Measurements from ENCODE around the gene GLYR1. TPM values are rescaled to one million over a fixed set of nuclear protein-coding genes. Genes with fewer than 3 reads are reported as not detected.
A peak's percentile ranks its signal among the peaks of the same experiment; 100 is the strongest.

GLYR1 gene
- total and polyA plus RNA-seq, 9 of the 15 experiments (the other 6 are each of a cell fraction or from before 2014, with no cell fraction given): 6.7 to 99.2 (median 60.2) TPM

DNA sequence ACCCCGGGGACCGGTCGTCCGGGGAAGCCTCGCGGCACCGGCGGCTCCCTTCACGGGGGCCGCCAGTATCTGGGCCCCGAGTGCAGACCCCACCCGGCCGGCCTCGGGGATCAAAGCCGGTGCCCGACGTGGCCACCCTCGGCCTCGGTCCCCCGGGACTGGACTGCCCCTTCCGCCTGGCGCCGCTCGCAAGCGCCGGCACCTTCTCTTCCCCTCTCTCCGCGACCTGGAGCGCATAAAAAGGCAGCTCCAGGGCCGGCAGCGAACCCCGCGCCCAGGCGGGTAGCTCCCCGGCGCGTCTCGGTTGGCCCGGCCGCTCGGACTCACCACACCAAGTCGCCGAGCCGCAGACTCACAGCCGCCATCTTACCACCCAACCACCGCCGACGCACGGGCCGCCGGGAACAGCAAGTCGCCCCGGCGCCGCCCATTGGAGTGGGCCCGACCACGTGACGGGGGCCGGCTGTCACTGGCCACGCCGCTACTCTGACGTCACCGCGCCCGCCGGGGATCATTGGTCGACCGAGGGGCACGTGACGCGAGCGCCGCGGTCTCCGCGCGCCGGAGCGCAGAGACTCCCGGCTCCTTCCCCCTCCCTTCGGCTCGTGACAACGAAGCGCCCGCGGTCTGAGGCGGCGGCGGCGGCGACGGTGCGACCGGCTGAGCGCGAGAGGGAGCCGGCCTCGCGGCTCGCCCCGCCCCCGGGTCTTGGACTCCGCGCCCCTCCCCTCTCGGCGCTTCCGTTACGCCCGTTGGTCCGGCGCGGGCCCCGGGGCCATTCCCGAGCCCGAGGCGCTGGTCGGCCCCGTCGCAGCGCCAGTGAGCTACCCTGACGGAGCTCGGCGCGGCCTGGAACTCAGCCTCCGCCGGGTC, at the start of gene GLYR1, which contains the start of gene UBN1 (continued):
- TF ChIP-seq, protein P1, sequence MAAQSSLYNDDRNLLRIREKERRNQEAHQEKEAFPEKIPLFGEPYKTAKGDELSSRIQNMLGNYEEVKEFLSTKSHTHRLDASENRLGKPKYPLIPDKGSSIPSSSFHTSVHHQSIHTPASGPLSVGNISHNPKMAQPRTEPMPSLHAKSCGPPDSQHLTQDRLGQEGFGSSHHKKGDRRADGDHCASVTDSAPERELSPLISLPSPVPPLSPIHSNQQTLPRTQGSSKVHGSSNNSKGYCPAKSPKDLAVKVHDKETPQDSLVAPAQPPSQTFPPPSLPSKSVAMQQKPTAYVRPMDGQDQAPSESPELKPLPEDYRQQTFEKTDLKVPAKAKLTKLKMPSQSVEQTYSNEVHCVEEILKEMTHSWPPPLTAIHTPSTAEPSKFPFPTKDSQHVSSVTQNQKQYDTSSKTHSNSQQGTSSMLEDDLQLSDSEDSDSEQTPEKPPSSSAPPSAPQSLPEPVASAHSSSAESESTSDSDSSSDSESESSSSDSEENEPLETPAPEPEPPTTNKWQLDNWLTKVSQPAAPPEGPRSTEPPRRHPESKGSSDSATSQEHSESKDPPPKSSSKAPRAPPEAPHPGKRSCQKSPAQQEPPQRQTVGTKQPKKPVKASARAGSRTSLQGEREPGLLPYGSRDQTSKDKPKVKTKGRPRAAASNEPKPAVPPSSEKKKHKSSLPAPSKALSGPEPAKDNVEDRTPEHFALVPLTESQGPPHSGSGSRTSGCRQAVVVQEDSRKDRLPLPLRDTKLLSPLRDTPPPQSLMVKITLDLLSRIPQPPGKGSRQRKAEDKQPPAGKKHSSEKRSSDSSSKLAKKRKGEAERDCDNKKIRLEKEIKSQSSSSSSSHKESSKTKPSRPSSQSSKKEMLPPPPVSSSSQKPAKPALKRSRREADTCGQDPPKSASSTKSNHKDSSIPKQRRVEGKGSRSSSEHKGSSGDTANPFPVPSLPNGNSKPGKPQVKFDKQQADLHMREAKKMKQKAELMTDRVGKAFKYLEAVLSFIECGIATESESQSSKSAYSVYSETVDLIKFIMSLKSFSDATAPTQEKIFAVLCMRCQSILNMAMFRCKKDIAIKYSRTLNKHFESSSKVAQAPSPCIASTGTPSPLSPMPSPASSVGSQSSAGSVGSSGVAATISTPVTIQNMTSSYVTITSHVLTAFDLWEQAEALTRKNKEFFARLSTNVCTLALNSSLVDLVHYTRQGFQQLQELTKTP (IDR thresholded peaks at IDR 0.05; ENCODE audit: low read depth in 1 of 2, partially characterized antibody in 2 of 2): no peak
- TF ChIP-seq, protein P2, sequence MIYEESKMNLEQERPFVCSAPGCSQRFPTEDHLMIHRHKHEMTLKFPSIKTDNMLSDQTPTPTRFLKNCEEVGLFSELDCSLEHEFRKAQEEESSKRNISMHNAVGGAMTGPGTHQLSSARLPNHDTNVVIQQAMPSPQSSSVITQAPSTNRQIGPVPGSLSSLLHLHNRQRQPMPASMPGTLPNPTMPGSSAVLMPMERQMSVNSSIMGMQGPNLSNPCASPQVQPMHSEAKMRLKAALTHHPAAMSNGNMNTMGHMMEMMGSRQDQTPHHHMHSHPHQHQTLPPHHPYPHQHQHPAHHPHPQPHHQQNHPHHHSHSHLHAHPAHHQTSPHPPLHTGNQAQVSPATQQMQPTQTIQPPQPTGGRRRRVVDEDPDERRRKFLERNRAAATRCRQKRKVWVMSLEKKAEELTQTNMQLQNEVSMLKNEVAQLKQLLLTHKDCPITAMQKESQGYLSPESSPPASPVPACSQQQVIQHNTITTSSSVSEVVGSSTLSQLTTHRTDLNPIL (CRISPR knock-in tag; IDR thresholded peaks at IDR 0.05): no peak
- TF ChIP-seq, protein P3, sequence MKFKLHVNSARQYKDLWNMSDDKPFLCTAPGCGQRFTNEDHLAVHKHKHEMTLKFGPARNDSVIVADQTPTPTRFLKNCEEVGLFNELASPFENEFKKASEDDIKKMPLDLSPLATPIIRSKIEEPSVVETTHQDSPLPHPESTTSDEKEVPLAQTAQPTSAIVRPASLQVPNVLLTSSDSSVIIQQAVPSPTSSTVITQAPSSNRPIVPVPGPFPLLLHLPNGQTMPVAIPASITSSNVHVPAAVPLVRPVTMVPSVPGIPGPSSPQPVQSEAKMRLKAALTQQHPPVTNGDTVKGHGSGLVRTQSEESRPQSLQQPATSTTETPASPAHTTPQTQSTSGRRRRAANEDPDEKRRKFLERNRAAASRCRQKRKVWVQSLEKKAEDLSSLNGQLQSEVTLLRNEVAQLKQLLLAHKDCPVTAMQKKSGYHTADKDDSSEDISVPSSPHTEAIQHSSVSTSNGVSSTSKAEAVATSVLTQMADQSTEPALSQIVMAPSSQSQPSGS (CRISPR knock-in tag; IDR thresholded peaks at IDR 0.05): peak; percentile 72; the same call in 1 of the 2 replicates
- TF ChIP-seq, protein P4, sequence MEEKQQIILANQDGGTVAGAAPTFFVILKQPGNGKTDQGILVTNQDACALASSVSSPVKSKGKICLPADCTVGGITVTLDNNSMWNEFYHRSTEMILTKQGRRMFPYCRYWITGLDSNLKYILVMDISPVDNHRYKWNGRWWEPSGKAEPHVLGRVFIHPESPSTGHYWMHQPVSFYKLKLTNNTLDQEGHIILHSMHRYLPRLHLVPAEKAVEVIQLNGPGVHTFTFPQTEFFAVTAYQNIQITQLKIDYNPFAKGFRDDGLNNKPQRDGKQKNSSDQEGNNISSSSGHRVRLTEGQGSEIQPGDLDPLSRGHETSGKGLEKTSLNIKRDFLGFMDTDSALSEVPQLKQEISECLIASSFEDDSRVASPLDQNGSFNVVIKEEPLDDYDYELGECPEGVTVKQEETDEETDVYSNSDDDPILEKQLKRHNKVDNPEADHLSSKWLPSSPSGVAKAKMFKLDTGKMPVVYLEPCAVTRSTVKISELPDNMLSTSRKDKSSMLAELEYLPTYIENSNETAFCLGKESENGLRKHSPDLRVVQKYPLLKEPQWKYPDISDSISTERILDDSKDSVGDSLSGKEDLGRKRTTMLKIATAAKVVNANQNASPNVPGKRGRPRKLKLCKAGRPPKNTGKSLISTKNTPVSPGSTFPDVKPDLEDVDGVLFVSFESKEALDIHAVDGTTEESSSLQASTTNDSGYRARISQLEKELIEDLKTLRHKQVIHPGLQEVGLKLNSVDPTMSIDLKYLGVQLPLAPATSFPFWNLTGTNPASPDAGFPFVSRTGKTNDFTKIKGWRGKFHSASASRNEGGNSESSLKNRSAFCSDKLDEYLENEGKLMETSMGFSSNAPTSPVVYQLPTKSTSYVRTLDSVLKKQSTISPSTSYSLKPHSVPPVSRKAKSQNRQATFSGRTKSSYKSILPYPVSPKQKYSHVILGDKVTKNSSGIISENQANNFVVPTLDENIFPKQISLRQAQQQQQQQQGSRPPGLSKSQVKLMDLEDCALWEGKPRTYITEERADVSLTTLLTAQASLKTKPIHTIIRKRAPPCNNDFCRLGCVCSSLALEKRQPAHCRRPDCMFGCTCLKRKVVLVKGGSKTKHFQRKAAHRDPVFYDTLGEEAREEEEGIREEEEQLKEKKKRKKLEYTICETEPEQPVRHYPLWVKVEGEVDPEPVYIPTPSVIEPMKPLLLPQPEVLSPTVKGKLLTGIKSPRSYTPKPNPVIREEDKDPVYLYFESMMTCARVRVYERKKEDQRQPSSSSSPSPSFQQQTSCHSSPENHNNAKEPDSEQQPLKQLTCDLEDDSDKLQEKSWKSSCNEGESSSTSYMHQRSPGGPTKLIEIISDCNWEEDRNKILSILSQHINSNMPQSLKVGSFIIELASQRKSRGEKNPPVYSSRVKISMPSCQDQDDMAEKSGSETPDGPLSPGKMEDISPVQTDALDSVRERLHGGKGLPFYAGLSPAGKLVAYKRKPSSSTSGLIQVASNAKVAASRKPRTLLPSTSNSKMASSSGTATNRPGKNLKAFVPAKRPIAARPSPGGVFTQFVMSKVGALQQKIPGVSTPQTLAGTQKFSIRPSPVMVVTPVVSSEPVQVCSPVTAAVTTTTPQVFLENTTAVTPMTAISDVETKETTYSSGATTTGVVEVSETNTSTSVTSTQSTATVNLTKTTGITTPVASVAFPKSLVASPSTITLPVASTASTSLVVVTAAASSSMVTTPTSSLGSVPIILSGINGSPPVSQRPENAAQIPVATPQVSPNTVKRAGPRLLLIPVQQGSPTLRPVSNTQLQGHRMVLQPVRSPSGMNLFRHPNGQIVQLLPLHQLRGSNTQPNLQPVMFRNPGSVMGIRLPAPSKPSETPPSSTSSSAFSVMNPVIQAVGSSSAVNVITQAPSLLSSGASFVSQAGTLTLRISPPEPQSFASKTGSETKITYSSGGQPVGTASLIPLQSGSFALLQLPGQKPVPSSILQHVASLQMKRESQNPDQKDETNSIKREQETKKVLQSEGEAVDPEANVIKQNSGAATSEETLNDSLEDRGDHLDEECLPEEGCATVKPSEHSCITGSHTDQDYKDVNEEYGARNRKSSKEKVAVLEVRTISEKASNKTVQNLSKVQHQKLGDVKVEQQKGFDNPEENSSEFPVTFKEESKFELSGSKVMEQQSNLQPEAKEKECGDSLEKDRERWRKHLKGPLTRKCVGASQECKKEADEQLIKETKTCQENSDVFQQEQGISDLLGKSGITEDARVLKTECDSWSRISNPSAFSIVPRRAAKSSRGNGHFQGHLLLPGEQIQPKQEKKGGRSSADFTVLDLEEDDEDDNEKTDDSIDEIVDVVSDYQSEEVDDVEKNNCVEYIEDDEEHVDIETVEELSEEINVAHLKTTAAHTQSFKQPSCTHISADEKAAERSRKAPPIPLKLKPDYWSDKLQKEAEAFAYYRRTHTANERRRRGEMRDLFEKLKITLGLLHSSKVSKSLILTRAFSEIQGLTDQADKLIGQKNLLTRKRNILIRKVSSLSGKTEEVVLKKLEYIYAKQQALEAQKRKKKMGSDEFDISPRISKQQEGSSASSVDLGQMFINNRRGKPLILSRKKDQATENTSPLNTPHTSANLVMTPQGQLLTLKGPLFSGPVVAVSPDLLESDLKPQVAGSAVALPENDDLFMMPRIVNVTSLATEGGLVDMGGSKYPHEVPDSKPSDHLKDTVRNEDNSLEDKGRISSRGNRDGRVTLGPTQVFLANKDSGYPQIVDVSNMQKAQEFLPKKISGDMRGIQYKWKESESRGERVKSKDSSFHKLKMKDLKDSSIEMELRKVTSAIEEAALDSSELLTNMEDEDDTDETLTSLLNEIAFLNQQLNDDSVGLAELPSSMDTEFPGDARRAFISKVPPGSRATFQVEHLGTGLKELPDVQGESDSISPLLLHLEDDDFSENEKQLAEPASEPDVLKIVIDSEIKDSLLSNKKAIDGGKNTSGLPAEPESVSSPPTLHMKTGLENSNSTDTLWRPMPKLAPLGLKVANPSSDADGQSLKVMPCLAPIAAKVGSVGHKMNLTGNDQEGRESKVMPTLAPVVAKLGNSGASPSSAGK (IDR thresholded peaks at IDR 0.05): 0 out of 2 replicates have a peak, but pooled peaks have one; percentile 13
- no peak for TF ChIP-seq ZSCAN29 (IDR thresholded peaks at IDR 0.05)

Measured in K562 (cell line).